Measurements from ENCODE around the gene LVRN.

Gene LVRN

DNA sequence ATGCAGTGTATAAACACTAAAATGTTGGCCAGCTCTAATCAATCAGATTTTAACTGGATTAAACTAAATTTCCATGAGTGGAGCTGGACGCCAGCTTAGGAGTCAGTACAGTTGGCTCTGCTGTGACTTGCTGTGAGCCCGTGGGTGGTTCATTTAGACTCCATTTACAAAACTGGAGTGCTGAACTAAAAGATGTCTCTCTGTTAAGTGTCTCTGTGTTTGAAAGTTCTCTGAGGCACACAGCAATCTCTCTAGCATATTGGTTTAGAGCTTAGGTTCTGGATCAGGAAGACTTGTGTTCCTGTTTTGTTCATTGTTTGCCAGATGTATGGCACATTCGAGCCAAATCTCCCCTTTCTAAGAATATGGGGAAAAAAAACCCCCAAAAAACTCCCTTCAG is 42.0 kb downstream of the LVRN start:
- H3K27ac Mint-ChIP-seq, result no peak overlapping the region
- no peaks in the 10 kb centered on the region for H3K36me3 Mint-ChIP-seq (ENCODE audit: low read depth)
- H3K9me3 Mint-ChIP-seq, result no peaks in the 10 kb centered on the region
- H3K4me3 Mint-ChIP-seq, result no peak overlapping the region
- no peaks in the 10 kb centered on the region for H3K4me1 Mint-ChIP-seq
- no peaks in the 10 kb centered on the region for H3K27me3 Mint-ChIP-seq (ENCODE audit: low read depth)
- TF ChIP-seq, protein P1, sequence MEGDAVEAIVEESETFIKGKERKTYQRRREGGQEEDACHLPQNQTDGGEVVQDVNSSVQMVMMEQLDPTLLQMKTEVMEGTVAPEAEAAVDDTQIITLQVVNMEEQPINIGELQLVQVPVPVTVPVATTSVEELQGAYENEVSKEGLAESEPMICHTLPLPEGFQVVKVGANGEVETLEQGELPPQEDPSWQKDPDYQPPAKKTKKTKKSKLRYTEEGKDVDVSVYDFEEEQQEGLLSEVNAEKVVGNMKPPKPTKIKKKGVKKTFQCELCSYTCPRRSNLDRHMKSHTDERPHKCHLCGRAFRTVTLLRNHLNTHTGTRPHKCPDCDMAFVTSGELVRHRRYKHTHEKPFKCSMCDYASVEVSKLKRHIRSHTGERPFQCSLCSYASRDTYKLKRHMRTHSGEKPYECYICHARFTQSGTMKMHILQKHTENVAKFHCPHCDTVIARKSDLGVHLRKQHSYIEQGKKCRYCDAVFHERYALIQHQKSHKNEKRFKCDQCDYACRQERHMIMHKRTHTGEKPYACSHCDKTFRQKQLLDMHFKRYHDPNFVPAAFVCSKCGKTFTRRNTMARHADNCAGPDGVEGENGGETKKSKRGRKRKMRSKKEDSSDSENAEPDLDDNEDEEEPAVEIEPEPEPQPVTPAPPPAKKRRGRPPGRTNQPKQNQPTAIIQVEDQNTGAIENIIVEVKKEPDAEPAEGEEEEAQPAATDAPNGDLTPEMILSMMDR (IDR thresholded peaks at IDR 0.05; ENCODE audit: unreplicated experiment in 3 of 3), result no peak

DNA sequence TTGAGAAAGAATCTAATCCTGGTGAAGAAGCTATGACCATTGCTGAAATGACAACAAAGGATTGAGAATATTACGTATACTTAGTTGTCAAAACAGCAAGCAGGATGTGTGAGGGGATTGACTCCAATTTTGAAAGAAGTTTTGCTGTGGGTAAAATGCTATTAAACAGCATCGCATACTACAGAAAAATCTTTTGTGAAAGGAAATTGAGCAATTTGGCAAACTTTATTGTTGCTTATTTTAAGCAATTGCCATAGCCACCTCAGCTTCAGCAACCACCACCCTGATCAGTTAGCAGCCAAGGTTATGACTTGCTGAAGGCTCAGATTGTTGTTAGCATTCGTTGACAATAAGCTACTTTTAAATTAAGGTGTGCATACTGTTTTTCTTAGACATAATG is 47.5 kb downstream of the LVRN start:
- H3K27ac Mint-ChIP-seq, result no peak overlapping the region
- H3K36me3 Mint-ChIP-seq (ENCODE audit: low read depth), result no peaks in the 10 kb centered on the region
- no peak overlapping the region for H3K4me3 Mint-ChIP-seq
- TF ChIP-seq, protein P1 (IDR thresholded peaks at IDR 0.05; ENCODE audit: unreplicated experiment in 3 of 3), result no peak
- peaks cover 5% of the 10 kb centered on the region for H3K4me1 Mint-ChIP-seq
- no peaks in the 10 kb centered on the region for H3K27me3 Mint-ChIP-seq (ENCODE audit: low read depth)
- no peaks in the 10 kb centered on the region for H3K9me3 Mint-ChIP-seq

DNA sequence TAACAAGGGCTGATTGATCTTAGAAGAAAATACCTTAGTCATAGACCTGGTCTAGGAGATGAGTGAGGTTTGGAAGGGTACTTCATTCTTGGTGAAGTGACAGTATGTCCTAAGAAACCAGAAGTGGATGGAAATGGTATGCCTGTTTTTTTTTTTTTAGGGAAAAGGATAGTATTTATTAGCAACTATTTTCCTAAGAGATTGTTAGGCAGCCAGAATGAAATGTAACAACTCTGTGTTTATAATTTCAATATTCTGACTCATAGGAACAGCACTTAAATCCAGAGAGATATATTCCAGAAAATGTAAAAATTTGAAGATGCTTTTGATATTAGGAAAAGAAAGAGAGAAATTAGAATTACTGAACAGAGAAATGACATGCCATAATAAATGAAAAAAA is 48.8 kb downstream of the LVRN start:
- H3K27ac Mint-ChIP-seq, result no peak overlapping the region
- H3K27me3 Mint-ChIP-seq (ENCODE audit: low read depth), result no peaks in the 10 kb centered on the region
- no peaks in the 10 kb centered on the region for H3K9me3 Mint-ChIP-seq
- no peaks in the 10 kb centered on the region for H3K36me3 Mint-ChIP-seq (ENCODE audit: low read depth)
- TF ChIP-seq, protein P1 (IDR thresholded peaks at IDR 0.05; ENCODE audit: unreplicated experiment in 3 of 3), result no peak
- peaks cover 5% of the 10 kb centered on the region for H3K4me1 Mint-ChIP-seq
- H3K4me3 Mint-ChIP-seq, result no peak overlapping the region

GRCh38 chr5:116013207-116013785 is 51.0 kb downstream of the LVRN start:
- H3K4me1 Mint-ChIP-seq, result peaks cover 5% of the 10 kb centered on the region
- H3K36me3 Mint-ChIP-seq (ENCODE audit: low read depth), result no peaks in the 10 kb centered on the region
- H3K4me3 Mint-ChIP-seq, result no peak overlapping the region
- peak overlapping the region; percentile 16 to 63 (median 26) for H3K27ac Mint-ChIP-seq
- H3K9me3 Mint-ChIP-seq, result no peaks in the 10 kb centered on the region
- no peaks in the 10 kb centered on the region for H3K27me3 Mint-ChIP-seq (ENCODE audit: low read depth)
- TF ChIP-seq, protein P1 (IDR thresholded peaks at IDR 0.05; ENCODE audit: unreplicated experiment in 3 of 3), result no peak

- H3K27ac Mint-ChIP-seq, result peak overlapping the region in 2 of 3 experiments; percentile 16 to 63
- H3K27me3 Mint-ChIP-seq (ENCODE audit: low read depth), result no peaks in the 10 kb centered on the region
- no peaks in the 10 kb centered on the region for H3K9me3 Mint-ChIP-seq
- TF ChIP-seq, protein P1 (IDR thresholded peaks at IDR 0.05; ENCODE audit: unreplicated experiment in 3 of 3), result no peak
- H3K4me1 Mint-ChIP-seq, result peaks cover 5% of the 10 kb centered on the region
- no peaks in the 10 kb centered on the region for H3K36me3 Mint-ChIP-seq (ENCODE audit: low read depth)
- H3K4me3 Mint-ChIP-seq, result no peak overlapping the region
Observed at GRCh38 chr5:116013936-116014335, 51.7 kb downstream of the LVRN start.

DNA sequence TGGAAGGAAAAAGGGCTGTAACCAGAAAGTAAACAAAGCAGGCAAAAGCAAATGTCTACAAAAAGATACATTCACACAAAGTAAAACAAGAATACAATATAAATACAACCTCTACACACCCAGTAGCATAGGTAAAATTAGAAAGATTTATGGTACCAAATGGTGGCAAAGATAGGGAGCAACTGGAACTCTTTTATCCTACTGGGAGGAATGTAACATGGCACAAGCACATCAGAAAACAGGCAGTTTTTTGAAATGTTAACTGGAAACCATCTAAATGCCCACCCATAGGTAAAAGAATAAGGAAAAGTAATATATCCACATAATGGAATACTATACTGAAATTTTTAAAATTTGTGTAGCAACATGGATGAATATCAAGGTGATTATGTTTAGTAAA is 61.3 kb downstream of the LVRN start:
- H3K9me3 Mint-ChIP-seq, result no peaks in the 10 kb centered on the region
- peaks cover 7% of the 10 kb centered on the region for H3K4me1 Mint-ChIP-seq
- no peaks in the 10 kb centered on the region for H3K36me3 Mint-ChIP-seq (ENCODE audit: low read depth)
- no peak overlapping the region for H3K4me3 Mint-ChIP-seq
- H3K27ac Mint-ChIP-seq, result peak overlapping the region in 1 of 3 experiments; percentile 63
- no peaks in the 10 kb centered on the region for H3K27me3 Mint-ChIP-seq (ENCODE audit: low read depth)
- TF ChIP-seq, protein P1 (IDR thresholded peaks at IDR 0.05; ENCODE audit: unreplicated experiment in 3 of 3), result no peak

Measured in nephron (organoid).